ENCODE results near the gene OR2B2.
"Not testable (repeated sequence)": the region's sequence is repeated elsewhere in the genome, so short reads cannot be mapped to it uniquely, and the experiment has no call there.

The OR2B2 gene

DNA sequence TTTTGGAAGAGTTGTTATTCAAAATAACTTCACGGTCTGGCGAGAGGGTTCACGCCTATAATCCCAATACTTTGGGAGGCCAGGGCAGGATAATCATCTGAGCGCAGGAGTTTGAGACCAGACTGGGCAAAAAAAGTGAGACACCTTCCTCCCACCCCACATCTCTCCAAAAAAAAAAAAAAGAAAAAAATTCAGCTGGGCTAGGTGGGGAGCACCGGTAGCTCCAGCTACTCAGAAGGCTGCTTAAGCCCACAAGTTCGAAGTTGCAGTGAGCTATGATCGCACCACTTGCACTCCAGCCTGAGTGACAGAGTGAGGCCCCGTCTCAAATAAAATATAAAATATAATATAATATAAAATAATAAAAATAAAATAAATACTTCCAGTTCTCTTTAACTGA lies 10.4 kb downstream of the OR2B2 start:
- peak overlapping the region; percentile 83 for H3K4me3 ChIP-seq (ENCODE audit: low read depth, low read length)
- no peak for TF ChIP-seq MYC (IDR thresholded peaks at IDR 0.05; ENCODE audit: low read depth, low read length)
- TF ChIP-seq, protein P1, sequence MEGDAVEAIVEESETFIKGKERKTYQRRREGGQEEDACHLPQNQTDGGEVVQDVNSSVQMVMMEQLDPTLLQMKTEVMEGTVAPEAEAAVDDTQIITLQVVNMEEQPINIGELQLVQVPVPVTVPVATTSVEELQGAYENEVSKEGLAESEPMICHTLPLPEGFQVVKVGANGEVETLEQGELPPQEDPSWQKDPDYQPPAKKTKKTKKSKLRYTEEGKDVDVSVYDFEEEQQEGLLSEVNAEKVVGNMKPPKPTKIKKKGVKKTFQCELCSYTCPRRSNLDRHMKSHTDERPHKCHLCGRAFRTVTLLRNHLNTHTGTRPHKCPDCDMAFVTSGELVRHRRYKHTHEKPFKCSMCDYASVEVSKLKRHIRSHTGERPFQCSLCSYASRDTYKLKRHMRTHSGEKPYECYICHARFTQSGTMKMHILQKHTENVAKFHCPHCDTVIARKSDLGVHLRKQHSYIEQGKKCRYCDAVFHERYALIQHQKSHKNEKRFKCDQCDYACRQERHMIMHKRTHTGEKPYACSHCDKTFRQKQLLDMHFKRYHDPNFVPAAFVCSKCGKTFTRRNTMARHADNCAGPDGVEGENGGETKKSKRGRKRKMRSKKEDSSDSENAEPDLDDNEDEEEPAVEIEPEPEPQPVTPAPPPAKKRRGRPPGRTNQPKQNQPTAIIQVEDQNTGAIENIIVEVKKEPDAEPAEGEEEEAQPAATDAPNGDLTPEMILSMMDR (IDR thresholded peaks at IDR 0.05; ENCODE audit: low read depth, low read length), result no peak
- TF ChIP-seq POLR2A (IDR thresholded peaks at IDR 0.05; ENCODE audit: extremely low read depth, insufficient read length), result no peak
- TF ChIP-seq, protein P2, sequence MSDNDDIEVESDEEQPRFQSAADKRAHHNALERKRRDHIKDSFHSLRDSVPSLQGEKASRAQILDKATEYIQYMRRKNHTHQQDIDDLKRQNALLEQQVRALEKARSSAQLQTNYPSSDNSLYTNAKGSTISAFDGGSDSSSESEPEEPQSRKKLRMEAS (IDR thresholded peaks at IDR 0.05; ENCODE audit: low read depth, low read length), result no peak
- peak; percentile 45 for DNase-seq (ENCODE audit: low read depth)

DNA sequence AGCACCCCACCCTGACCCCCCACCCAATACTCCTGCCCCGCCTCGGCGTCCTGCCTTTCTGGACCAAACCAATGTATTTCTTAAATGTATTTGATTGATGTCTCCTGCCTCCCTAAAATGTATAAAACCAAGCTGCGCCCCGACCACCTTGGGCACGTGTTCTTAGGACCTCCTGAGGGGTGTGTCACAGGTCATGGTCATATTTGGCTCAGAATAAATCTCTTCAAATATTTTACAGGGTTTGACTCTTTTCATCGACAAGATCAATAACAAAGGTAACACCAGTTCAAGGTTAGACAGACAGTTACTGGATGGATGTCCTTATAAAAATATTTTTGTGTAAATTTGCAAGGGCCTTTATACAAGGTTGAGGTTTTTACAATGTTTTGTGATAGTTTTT lies 12.0 kb downstream of the OR2B2 start:
- H3K4me3 ChIP-seq (ENCODE audit: low read depth, low read length); DNase-seq (ENCODE audit: low read depth): not testable (repeated sequence)

DNA sequence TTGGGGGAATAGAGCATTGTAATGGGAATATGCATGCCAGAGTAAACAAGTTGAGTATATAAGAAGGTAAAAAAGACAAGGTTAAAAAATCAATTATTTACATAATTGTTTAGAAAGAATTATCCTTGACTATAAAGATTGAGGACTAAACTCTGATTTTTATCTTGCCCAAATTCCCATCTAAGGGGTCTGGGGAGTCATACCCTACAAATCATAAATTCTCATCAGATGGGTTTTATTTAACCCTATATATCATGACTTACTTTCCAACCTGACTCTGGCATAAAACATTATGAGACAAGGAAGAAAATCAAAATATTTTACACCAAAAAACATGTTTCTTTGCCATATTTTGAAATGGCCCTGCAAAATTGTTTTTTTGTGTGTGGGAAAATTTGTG lies 12.7 kb downstream of the OR2B2 start:
- no peak for DNase-seq (ENCODE audit: low read depth)
- TF ChIP-seq, protein P2 (IDR thresholded peaks at IDR 0.05; ENCODE audit: low read depth, low read length), result no peak
- no peak overlapping the region for H3K4me3 ChIP-seq (ENCODE audit: low read depth, low read length)

DNA sequence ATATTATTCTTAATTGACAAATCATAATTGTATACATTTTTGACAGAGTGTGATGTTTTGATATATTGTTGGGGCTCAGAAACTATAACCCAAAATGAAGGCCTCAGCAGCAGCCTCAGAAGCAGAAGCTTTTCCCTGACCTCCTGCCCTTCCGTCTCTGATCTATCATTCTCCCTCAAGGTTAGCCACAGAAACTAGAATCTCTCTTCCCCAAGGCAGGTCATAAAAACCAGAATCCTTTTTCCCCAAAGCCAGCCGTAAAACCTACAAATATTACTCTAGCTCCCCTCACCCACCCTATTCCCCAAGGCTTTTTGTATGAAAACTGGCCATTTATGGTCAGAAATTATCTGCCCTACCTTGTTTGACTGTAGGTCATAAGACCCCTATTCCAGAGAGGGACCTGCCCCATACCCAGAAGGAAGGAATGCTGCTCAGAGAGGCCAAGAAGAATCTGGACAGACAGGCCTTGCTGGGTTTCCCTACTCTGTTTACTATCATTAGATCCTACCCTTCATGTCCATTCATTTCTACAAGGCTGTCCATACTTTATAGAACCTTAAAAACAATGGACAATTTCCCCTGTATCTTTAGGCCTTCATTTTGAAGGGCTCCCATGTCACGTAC lies 14.5 kb downstream of the OR2B2 start:
- TF ChIP-seq, protein P1 (IDR thresholded peaks at IDR 0.05; ENCODE audit: low read depth, low read length), result no peak
- TF ChIP-seq POLR2A (IDR thresholded peaks at IDR 0.05; ENCODE audit: extremely low read depth, insufficient read length) (no peak), MYC (IDR thresholded peaks at IDR 0.05; ENCODE audit: low read depth, low read length) (no peak)
- TF ChIP-seq, protein P2 (IDR thresholded peaks at IDR 0.05; ENCODE audit: low read depth, low read length), result no peak
- H3K4me3 ChIP-seq (ENCODE audit: low read depth, low read length), result no peak overlapping the region
- no peak for DNase-seq (ENCODE audit: low read depth)

GRCh38 chr6:27896398-27896796 lies 15.8 kb downstream of the OR2B2 start:
- H3K4me3 ChIP-seq (ENCODE audit: low read depth, low read length), result peak overlapping the region; percentile 93
- TF ChIP-seq, protein P2 (IDR thresholded peaks at IDR 0.05; ENCODE audit: low read depth, low read length), result no peak
- no peak for TF ChIP-seq MYC (IDR thresholded peaks at IDR 0.05; ENCODE audit: low read depth, low read length)
- TF ChIP-seq POLR2A (IDR thresholded peaks at IDR 0.05; ENCODE audit: extremely low read depth, insufficient read length), result no peak
- TF ChIP-seq, protein P1 (IDR thresholded peaks at IDR 0.05; ENCODE audit: low read depth, low read length), result no peak
- no peak for DNase-seq (ENCODE audit: low read depth)

- peak; percentile 56; the same call in 1 of the 2 replicates for TF ChIP-seq MYC (IDR thresholded peaks at IDR 0.05; ENCODE audit: low read depth, low read length)
- TF ChIP-seq POLR2A (IDR thresholded peaks at IDR 0.05; ENCODE audit: extremely low read depth, insufficient read length), result peak; percentile 35
- TF ChIP-seq, protein P2 (IDR thresholded peaks at IDR 0.05; ENCODE audit: low read depth, low read length), result peak; percentile 76
- TF ChIP-seq, protein P1 (IDR thresholded peaks at IDR 0.05; ENCODE audit: low read depth, low read length), result peak; percentile 69
- DNase-seq (ENCODE audit: low read depth), result peak; percentile 94
- H3K4me3 ChIP-seq (ENCODE audit: low read depth, low read length), result peak overlapping the region; percentile 93
Observed at GRCh38 chr6:27894839-27895762, 17.1 kb downstream of the OR2B2 start.

All from NB4 (cell line).